Upper lobe of left lung (tissue), 4 donors: Measurements from ENCODE around the gene PITPNM3.

Experiments used
- EP300 ChIP-seq, 4 donors: sonication (generic); formaldehyde crosslinking; IDR thresholded peaks; one replicate each; pipeline ENCODE4 v1.5.1; 2017; ENCODE audit warnings: antibody characterized with exemption in 4 of 4, control low read depth in 2 of 4
- POLR2A ChIP-seq, 4 donors: fragments of 450-650 bp; IDR thresholded peaks; one replicate each; pipeline ENCODE4 v1.5.1; 2016 to 2017; ENCODE audit warnings: antibody characterized with exemption in 4 of 4, mild to moderate bottlenecking in 2 of 4
- POLR2AphosphoS5 ChIP-seq, 2 donors: sonication (generic); formaldehyde crosslinking; IDR thresholded peaks; one replicate each; pipeline ENCODE4 v1.5.1; 2017; ENCODE audit warnings: antibody characterized with exemption in 2 of 2
- TF ChIP-seq, protein P1 (sequence below), 6 experiments: fragments of 450-650 bp in 4 of 6; fragments of 200-600 bp in 2 of 6; sonication (generic) in 2 of 6; IDR thresholded peaks; one replicate each; pipeline ENCODE4 v1.5.1; 2016 to 2019; ENCODE audit warnings: antibody characterized with exemption in 6 of 6

DNA sequence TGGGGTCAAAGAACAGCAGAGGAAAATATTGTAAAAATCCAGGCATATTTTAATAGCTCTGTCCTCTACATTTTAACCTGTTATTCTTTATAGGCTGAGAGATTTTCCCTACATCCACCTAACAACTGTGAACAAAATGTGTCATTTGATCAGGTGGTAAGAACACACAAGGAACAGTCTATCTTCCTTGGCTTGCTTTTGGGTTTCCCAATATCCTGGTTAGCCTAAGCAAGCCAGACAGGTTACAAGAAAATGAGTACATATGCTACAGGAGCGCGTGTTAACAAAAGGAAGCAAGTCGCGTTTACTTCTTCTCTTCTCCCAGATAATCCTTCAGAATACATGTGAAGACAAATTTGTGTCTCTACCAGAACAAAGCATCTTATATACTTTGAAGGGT is 31.0 kb upstream of the PITPNM3 start:
- TF ChIP-seq, protein P1, sequence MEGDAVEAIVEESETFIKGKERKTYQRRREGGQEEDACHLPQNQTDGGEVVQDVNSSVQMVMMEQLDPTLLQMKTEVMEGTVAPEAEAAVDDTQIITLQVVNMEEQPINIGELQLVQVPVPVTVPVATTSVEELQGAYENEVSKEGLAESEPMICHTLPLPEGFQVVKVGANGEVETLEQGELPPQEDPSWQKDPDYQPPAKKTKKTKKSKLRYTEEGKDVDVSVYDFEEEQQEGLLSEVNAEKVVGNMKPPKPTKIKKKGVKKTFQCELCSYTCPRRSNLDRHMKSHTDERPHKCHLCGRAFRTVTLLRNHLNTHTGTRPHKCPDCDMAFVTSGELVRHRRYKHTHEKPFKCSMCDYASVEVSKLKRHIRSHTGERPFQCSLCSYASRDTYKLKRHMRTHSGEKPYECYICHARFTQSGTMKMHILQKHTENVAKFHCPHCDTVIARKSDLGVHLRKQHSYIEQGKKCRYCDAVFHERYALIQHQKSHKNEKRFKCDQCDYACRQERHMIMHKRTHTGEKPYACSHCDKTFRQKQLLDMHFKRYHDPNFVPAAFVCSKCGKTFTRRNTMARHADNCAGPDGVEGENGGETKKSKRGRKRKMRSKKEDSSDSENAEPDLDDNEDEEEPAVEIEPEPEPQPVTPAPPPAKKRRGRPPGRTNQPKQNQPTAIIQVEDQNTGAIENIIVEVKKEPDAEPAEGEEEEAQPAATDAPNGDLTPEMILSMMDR (IDR thresholded peaks at IDR 0.05) = no peak
- TF ChIP-seq POLR2A (IDR thresholded peaks at IDR 0.05) = no peak
- TF ChIP-seq POLR2AphosphoS5 (IDR thresholded peaks at IDR 0.05) = no peak
- TF ChIP-seq EP300 (IDR thresholded peaks at IDR 0.05) = no peak
